NCI-H2171 (cell line): ENCODE results near the gene SLC38A10.

Experiments used
- DNase-seq: peaks from one replicate; lab custom pipeline; 2025; lab: John Stamatoyannopoulos, UW

The SLC38A10 gene

DNA sequence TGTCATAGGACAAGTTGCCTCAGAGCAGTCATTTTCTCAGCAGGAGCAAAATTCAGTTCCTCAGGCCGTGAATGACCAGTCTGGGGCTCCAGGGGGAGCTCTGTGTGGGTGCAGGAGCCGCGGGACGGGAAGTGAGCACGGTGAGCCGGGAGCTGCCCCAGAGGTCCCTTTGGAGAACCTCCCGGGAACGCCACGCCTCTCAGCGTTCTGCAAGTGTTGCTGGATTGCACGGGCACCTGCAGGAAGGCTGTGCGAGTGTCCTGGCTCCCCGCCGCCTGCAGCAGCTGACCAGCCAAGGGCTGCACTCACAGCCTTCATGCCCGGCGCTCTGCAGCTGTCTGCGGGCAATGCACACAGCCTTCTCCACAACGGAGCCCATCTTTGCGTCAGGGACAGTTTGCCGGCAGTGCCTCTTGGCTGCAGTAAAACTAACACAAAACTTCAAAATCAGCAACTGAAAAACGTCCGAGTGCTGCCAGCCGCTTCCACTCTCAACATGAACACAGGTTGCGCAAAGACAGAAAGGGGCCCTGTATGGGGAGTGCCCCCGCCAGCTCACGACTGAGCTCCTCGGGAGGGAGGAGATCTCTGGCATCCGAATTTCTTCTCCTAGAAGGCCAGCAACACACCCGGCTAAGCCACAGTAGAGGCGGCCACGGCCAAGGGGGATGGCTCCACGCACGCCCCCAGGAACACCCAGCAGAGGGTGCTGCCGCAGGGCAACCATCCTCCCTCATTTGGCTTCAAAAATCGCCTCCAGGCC lies 40.0 kb downstream of the SLC38A10 start:
- DNase-seq: no peak

GRCh38 chr17:81253358-81254131 lies 41.6 kb downstream of the SLC38A10 start:
- no peak for DNase-seq

GRCh38 chr17:81252987-81253329 lies 42.1 kb downstream of the SLC38A10 start:
- DNase-seq: no peak

- DNase-seq: peak; percentile 53
Measured at GRCh38 chr17:81252326-81252986, 42.7 kb downstream of the SLC38A10 start.

- DNase-seq: peak; percentile 98
Measured at GRCh38 chr17:81251709-81252301, 43.3 kb downstream of the SLC38A10 start.

DNA sequence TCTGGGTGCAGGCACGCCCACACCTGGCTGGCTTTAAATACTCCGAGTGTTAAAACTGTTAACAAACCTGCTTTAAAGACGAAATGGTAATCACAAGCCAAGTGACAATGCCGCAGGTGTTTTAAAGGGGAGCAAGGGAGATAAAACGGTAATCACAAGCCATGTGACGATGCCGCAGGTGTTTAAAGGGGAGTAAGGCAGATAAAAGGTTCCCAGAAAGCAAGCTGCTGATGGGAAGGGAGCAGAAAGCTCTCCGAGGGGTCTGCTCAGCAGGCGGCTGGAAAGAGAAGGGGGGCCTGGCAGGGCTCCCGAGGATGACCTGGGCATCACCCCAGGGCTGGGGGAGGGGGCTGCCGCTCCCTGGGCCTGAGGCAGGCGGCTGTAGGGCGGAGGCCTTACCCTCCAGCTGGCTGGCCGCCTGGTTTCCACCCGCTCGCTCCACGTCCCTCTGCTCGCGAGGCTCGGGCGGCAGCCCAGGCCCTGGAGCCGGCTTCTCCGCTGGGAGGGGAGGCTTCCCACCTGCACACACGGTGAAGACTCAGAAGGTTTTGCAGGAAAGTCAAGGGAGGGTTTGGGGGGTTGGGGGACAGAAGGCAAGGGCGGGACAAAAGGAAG lies 43.9 kb downstream of the SLC38A10 start:
- DNase-seq: peak; percentile 98

GRCh38 chr17:81250286-81251093 lies 44.6 kb downstream of the SLC38A10 start:
- no peak for DNase-seq

GRCh38 chr17:81249223-81250040 lies 45.7 kb downstream of the SLC38A10 start:
- no peak for DNase-seq

GRCh38 chr17:81248649-81249048 lies 46.5 kb downstream of the SLC38A10 start:
- DNase-seq: no peak

DNA sequence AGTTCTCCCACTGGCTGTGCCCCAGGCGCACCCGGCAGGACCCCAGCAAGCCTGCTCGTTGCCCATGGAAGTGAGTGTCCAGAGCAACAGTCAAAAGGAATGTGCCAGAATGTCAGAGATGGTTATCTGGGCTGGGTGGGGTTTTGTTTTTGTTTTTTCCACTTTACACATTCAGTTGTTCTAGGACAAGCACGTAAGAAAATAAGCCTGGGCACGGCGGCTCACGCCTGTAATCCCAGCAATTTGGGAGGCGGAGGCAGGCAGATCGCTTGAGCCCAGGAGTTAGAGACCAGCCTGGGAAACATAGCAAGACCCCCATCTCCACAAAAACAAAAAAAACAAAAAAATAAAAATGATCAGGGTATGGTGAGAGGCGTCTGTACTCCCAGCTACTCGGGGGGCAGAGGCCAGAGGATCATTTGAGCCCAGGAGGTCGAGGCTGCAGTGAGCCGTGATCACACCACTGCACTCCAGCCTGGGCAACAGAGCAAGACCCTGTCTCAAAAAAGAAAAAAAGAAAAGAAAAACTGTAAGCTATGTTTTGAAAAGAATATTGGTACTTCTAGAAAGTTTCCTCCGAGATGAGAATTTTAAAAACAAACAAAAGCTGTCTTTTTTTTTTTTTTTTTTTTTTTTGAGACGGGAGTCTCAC lies 47.6 kb downstream of the SLC38A10 start:
- no peak for DNase-seq

DNA sequence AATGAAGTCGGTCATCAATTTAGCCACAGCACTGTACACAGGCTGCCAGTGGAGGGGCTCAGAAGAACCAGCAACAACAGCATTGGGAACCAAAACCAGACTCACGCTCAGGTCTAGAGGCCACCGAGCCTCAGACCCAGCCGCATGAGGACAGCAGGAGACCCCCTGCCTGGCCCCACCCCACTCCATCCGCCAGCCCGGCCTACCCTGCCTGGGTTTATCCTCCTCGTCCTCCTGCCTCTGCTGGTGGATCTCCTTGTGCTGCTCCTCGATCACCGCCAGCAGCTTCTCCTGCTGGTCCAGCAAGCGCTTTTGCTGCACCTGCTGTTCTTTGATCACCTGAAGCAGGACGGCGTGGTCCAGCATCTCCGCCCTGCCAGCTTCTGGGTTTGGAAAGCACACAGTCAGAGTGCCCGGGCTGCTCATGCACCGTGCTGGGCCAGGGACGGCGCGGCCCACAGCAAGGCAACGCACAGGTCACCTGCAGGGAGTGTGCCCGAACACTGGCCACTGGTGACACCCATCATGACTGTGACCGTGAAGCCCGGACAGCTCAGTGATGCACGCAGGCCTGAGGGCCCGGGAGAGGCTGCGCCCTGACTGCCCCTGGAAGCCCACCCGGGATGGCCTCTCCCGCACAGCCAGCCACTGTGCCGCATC lies 48.3 kb downstream of the SLC38A10 start:
- DNase-seq: no peak

- no peak for DNase-seq
Measured at GRCh38 chr17:81246343-81246670, 48.8 kb downstream of the SLC38A10 start.

DNA sequence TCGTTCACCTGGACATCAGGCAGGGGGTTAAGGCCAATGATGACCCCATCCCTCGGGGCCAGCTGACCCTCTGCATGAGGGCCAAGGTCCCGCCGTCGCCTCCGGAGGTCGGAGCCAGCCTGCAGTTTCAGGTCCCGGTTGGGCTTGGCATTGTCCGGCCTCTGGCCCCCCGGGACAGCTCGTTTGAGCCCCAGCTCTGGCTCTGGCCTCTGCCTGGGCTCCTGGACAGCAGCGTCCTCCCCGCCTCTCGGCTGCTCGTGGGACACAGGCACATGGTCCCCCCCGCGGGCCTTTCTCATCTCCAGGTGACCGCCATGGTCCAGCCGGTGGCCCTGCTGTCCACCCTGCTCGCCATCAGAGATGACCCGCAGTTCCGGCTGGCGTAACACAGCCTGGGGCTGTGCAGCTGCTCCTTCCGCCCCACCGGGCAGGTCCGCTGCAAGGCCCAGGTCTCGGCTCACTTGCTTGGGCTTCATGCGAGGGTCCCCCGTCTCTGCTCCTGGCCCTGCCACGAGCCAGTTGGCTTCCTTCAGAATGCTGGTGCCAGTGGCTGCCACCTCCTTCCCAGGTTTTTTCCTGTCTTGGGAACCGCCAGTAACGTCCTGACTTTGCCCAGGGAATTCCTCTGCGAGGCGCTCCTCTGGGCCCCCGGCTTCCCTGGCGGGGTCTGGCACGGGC lies 49.3 kb downstream of the SLC38A10 start:
- no peak for DNase-seq

GRCh38 chr17:81245024-81245664 lies 50.0 kb downstream of the SLC38A10 start:
- DNase-seq: no peak

DNA sequence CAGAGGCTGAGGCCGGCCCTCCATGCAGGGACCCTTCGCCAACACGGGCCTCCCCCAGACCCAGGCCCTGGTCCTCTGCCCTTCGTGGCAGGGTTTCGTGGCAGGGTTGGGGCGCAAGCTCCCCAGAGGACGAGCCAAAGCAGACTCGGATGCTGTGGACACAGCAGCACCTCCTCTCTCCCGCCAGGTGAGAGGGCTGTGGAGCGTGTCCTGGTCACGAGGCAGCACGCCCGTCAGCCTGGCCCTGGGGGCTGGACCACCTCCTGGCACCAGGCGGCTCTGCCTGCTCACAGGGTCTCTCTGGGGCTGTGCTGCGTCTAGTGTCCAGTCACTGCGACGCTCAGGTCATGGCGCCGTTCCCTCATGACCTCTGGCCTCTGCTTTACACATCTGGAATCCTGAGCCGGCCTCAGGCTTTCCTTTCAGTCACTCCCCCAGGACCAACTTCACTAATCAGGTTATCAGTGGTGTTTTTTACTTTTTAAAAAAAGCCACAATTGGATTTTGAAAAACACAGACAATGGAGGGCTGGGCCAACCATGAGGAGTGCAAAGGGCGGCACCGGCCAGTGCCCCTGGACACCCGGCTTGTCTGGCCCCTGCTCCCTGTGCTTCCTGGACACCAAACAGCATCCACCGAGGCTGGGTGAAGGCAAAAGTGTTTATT lies 50.6 kb downstream of the SLC38A10 start:
- no peak for DNase-seq

- DNase-seq: no peak
Measured at GRCh38 chr17:81243333-81243664, 51.8 kb downstream of the SLC38A10 start.

- DNase-seq: no peak
Measured at GRCh38 chr17:81242421-81243332, 52.4 kb downstream of the SLC38A10 start.
